GM23248 (cell line): ENCODE data around the gene LIFR. TPM values are rescaled to one million over a fixed set of nuclear protein-coding genes. Genes with fewer than 3 reads are reported as not detected.

Source experiments
- DNase-seq: peaks from one replicate; pipeline ENCODE4 v3.0.0-alpha.2; 2015
- H2AFZ ChIP-seq: fragments of 200-600 bp; sonication (generic); 2 replicates; pipeline ENCODE4 v1.6.1; 2016; ENCODE audit warnings: antibody characterized with exemption
- H3F3A ChIP-seq: fragments of 200-600 bp; sonication (generic); 2 replicates; pipeline ENCODE4 v1.6.1; 2016; ENCODE audit warnings: mild to moderate bottlenecking, antibody characterized with exemption, mixed run types; ENCODE audit not compliant: insufficient read depth
- H3K27ac ChIP-seq: fragments of 200-600 bp; sonication (generic); 2 replicates; pipeline ENCODE4 v1.5.1; 2016; ENCODE audit warnings: mild to moderate bottlenecking
- H3K27me3 ChIP-seq: fragments of 200-600 bp; sonication (generic); replicated peaks from 2 replicates; pipeline ENCODE4 v1.6.1; 2016; ENCODE audit warnings: mild to moderate bottlenecking; ENCODE audit not compliant: insufficient read depth
- H3K36me3 ChIP-seq: fragments of 200-600 bp; sonication (generic); 2 replicates; pipeline ENCODE4 v1.6.1; 2016; ENCODE audit warnings: low read depth, mild to moderate bottlenecking
- H3K4me1 ChIP-seq: fragments of 200-600 bp; sonication (generic); 2 replicates; pipeline ENCODE4 v1.6.1; 2016; ENCODE audit warnings: mild to moderate bottlenecking; ENCODE audit not compliant: insufficient read depth
- H3K4me2 ChIP-seq: fragments of 200-600 bp; sonication (generic); one replicate; pipeline ENCODE4 v1.6.1; 2016; ENCODE audit warnings: mild to moderate bottlenecking; ENCODE audit not compliant: unreplicated experiment
- H3K4me3 ChIP-seq: fragments of 200-600 bp; sonication (generic); 2 replicates; pipeline ENCODE4 v1.5.1; 2016; ENCODE audit warnings: mild to moderate bottlenecking
- H3K79me2 ChIP-seq: fragments of 200-600 bp; sonication (generic); 2 replicates; pipeline ENCODE4 v1.6.1; 2016; ENCODE audit warnings: mild to moderate bottlenecking; ENCODE audit not compliant: insufficient read depth
- H3K9ac ChIP-seq: fragments of 200-600 bp; sonication (generic); 2 replicates; pipeline ENCODE4 v1.6.1; 2016; ENCODE audit warnings: mild to moderate bottlenecking
- H3K9me2 ChIP-seq: fragments of 200-600 bp; sonication (generic); 2 replicates; pipeline ENCODE4 v1.6.1; 2016; ENCODE audit warnings: mixed run types, mild to moderate bottlenecking, moderate library complexity; ENCODE audit not compliant: insufficient read depth
- H3K9me3 ChIP-seq: fragments of 200-600 bp; sonication (generic); one replicate; pipeline ENCODE4 v1.6.1; 2017; ENCODE audit warnings: low read depth
- H4K20me1 ChIP-seq: fragments of 200-600 bp; sonication (generic); 2 replicates; pipeline ENCODE4 v1.6.0; 2016; ENCODE audit not compliant: insufficient read depth
- EZH2 ChIP-seq: fragments of 200-600 bp; sonication (generic); IDR thresholded peaks from 2 replicates; pipeline ENCODE4 v1.6.1; 2018; ENCODE audit warnings: antibody characterized with exemption, mild to moderate bottlenecking; ENCODE audit not compliant: insufficient read depth, poor library complexity, severe bottlenecking
- EZH2phosphoT487 ChIP-seq: fragments of 200-600 bp; sonication (generic); IDR thresholded peaks from 2 replicates; pipeline ENCODE4 v1.6.1; 2018; ENCODE audit warnings: antibody characterized with exemption, moderate library complexity, mild to moderate bottlenecking, low read depth; ENCODE audit not compliant: insufficient read depth
- WGBS, 2 experiments: methylation state at CpG; one replicate each; pipeline ENCODE4 v1.1.6; 2015 to 2017; ENCODE audit warnings: low lambda C conversion rate in 2 of 2, low coverage in 1 of 2; ENCODE audit errors: missing lambda C conversion rate in 2 of 2; 5-methylcytosine and 5-hydroxymethylcytosine counted together
- in situ Hi-C: fragments of 300-500 bp; cut with MboI; formaldehyde crosslinking; loops from 2 replicates; pipeline ENCODE4 v1.15.0; 2020
- polyA plus RNA-seq: library from polyadenylated mRNA; unstranded; fragments of >200 nt; fragmentation: Nextera tagmentation; extraction: Ambion mirVana; gene quantifications from 2 replicates; pipeline ENCODE4 v1.2.1, GENCODE V29; 2016
- total RNA-seq: library from RNA; depleted of rRNA; stranded (reverse); fragments of >200 nt; shearing (Covaris generic); gene quantifications from 2 replicates; pipeline ENCODE4 v1.2.3, GENCODE V29; 2014

The LIFR gene
- total and polyA plus RNA-seq, 2 experiments from 2014 or later: 6.9 to 8.1 TPM

- H3K9me2 ChIP-seq: no peaks in the 10 kb centered on the region; the same call in 1 of the 2 replicates
- no peak overlapping the region for H2AFZ ChIP-seq
- no peak overlapping the region for H3K4me3 ChIP-seq
- H3K4me2 ChIP-seq: no peak overlapping the region
- no peak overlapping the region for H3K9ac ChIP-seq
- no peak overlapping the region for H3K27ac ChIP-seq
- no peaks in the 10 kb centered on the region for H3K36me3 ChIP-seq
- no peaks in the 10 kb centered on the region for H4K20me1 ChIP-seq
- in situ Hi-C loops: no loop called here
- DNase-seq: no peak
- 75 to 85% methylated on average over 4 of the region's 4 CpGs for WGBS, 2 experiments
- no peaks in the 10 kb centered on the region for H3F3A ChIP-seq
- H3K79me2 ChIP-seq: 0 out of 2 replicates have a peak, but pooled peaks cover 9% of the 10 kb centered on the region
- H3K9me3 ChIP-seq: no peaks in the 10 kb centered on the region
- no peaks in the 10 kb centered on the region for H3K4me1 ChIP-seq
- no peak for TF ChIP-seq EZH2
- TF ChIP-seq EZH2phosphoT487: no peak
- H3K27me3 ChIP-seq: no peaks in the 10 kb centered on the region
These were observed 26.3 kb downstream of the LIFR start for GRCh38 chr5:38529955-38530646.

GRCh38 chr5:38528162-38528703, 28.2 kb downstream of the LIFR start:
- H3K27me3 ChIP-seq: no peaks in the 10 kb centered on the region
- no peak overlapping the region for H3K4me3 ChIP-seq
- no peaks in the 10 kb centered on the region for H3K4me1 ChIP-seq
- no peak overlapping the region for H3K27ac ChIP-seq
- no peak overlapping the region for H2AFZ ChIP-seq
- H3K9me2 ChIP-seq: no peaks in the 10 kb centered on the region; the same call in 1 of the 2 replicates
- 0 out of 2 replicates have a peak, but pooled peaks cover 9% of the 10 kb centered on the region for H3K79me2 ChIP-seq
- no peak overlapping the region for H3K9ac ChIP-seq
- H3K4me2 ChIP-seq: no peak overlapping the region
- no peak for TF ChIP-seq EZH2phosphoT487
- TF ChIP-seq EZH2: no peak
- no peaks in the 10 kb centered on the region for H4K20me1 ChIP-seq
- in situ Hi-C loops: no loop called here
- WGBS, 2 experiments: 55 to 61% methylated on average over 3 of the region's 3 CpGs
- H3K9me3 ChIP-seq: no peaks in the 10 kb centered on the region
- DNase-seq: no peak
- H3F3A ChIP-seq: no peaks in the 10 kb centered on the region
- H3K36me3 ChIP-seq: no peaks in the 10 kb centered on the region

- H3K27me3 ChIP-seq: no peaks in the 10 kb centered on the region
- H3K4me2 ChIP-seq: no peak overlapping the region
- no peaks in the 10 kb centered on the region for H3K4me1 ChIP-seq
- 0 out of 2 replicates have a peak, but pooled peaks cover 9% of the 10 kb centered on the region for H3K79me2 ChIP-seq
- H3K27ac ChIP-seq: no peak overlapping the region
- no peak for TF ChIP-seq EZH2phosphoT487
- TF ChIP-seq EZH2: no peak
- H4K20me1 ChIP-seq: no peaks in the 10 kb centered on the region
- H3K9me3 ChIP-seq: no peaks in the 10 kb centered on the region
- no peak overlapping the region for H3K9ac ChIP-seq
- H3K9me2 ChIP-seq: no peaks in the 10 kb centered on the region; the same call in 1 of the 2 replicates
- in situ Hi-C loops: no loop called here
- no peak for DNase-seq
- H3K4me3 ChIP-seq: no peak overlapping the region
- no peaks in the 10 kb centered on the region for H3K36me3 ChIP-seq
- H3F3A ChIP-seq: no peaks in the 10 kb centered on the region
- no peak overlapping the region for H2AFZ ChIP-seq
- WGBS, 2 experiments: 97 to 98% methylated on average over 2 of the region's 2 CpGs
These were observed 29.0 kb downstream of the LIFR start for GRCh38 chr5:38527475-38527874.

- H3K79me2 ChIP-seq: no peaks in the 10 kb centered on the region
- TF ChIP-seq EZH2phosphoT487 (no peak), EZH2 (no peak)
- H3K4me3 ChIP-seq: no peak overlapping the region
- H2AFZ ChIP-seq: no peak overlapping the region
- no peaks in the 10 kb centered on the region for H3K27me3 ChIP-seq
- H3F3A ChIP-seq: no peaks in the 10 kb centered on the region
- no peak for DNase-seq
- H3K27ac ChIP-seq: no peak overlapping the region
- no peak overlapping the region for H3K4me2 ChIP-seq
- H3K9me3 ChIP-seq: no peaks in the 10 kb centered on the region
- H3K36me3 ChIP-seq: no peaks in the 10 kb centered on the region
- 92 to 95% methylated on average over 3 of the region's 3 CpGs for WGBS, 2 experiments
- H3K4me1 ChIP-seq: no peaks in the 10 kb centered on the region
- H4K20me1 ChIP-seq: no peaks in the 10 kb centered on the region
- H3K9ac ChIP-seq: no peak overlapping the region
- H3K9me2 ChIP-seq: no peaks in the 10 kb centered on the region; the same call in 1 of the 2 replicates
- in situ Hi-C loops: no loop called here
These were observed 32.4 kb downstream of the LIFR start for GRCh38 chr5:38524022-38524421.
